Breast epithelium (tissue), 4 donors: Measurements from ENCODE around the gene OR2L2. TPM values are rescaled to one million over a fixed set of nuclear protein-coding genes. Genes with fewer than 3 reads are reported as not detected.

ENCODE experiments used
- DNase-seq, 2 donors: peaks; one replicate each; pipeline ENCODE4 v3.0.0-alpha.2; 2019; ENCODE audit warnings: low spot score in 2 of 2
- H3K27ac ChIP-seq, 2 donors: fragments of 200-600 bp; sonication (generic) in 1 of 2; one replicate each; pipeline ENCODE4 v1.5.1; 2016 to 2019; ENCODE audit warnings: mild to moderate bottlenecking in 1 of 2
- H3K27me3 ChIP-seq, 2 donors: fragments of 200-600 bp; sonication (generic) in 1 of 2; one replicate each; pipeline versions ENCODE4 v1.5.1 to v1.6.0; 2017 to 2019; ENCODE audit warnings: control low read depth in 1 of 2, mild to moderate bottlenecking in 1 of 2
- H3K36me3 ChIP-seq: fragments of 200-600 bp; one replicate; pipeline ENCODE4 v1.5.1; 2019
- H3K4me1 ChIP-seq, 2 donors: fragments of 200-600 bp; sonication (generic); one replicate each; pipeline ENCODE4 v1.5.1; 2016 to 2019; ENCODE audit warnings: control low read depth in 1 of 2
- H3K4me3 ChIP-seq, 3 donors: fragments of 200-600 bp; sonication (generic); 1 replicate in 2 of 3; 2 replicates in 1 of 3; pipeline ENCODE4 v1.5.1; 2016 to 2019; ENCODE audit warnings: mild to moderate bottlenecking in 3 of 3, moderate library complexity in 2 of 3
- H3K9me3 ChIP-seq, 2 donors: fragments of 200-600 bp; sonication (generic) in 1 of 2; one replicate each; pipeline ENCODE4 v1.5.1; 2016 to 2019; ENCODE audit warnings: control low read depth in 1 of 2
- POLR2A ChIP-seq: fragments of 450-650 bp; IDR thresholded peaks from one replicate; pipeline ENCODE4 v1.6.1; 2016; ENCODE audit warnings: antibody characterized with exemption, mild to moderate bottlenecking, moderate library complexity
- POLR2AphosphoS5 ChIP-seq, 3 donors: sonication (generic); formaldehyde crosslinking; IDR thresholded peaks; one replicate each; pipeline ENCODE4 v1.6.1; 2017; ENCODE audit warnings: antibody characterized with exemption in 3 of 3
- intact Hi-C: fragments of 100-400 bp; cut with DNase I; formaldehyde crosslinking; loops from one replicate; pipeline ENCODE4 v1.15.1; 2023; ENCODE audit warnings: low total_unique reads
- total RNA-seq, 3 donors: library from RNA; depleted of rRNA; stranded (reverse); fragments of >200 nt; gene quantifications; one replicate each; pipeline ENCODE4 v1.1.0, GENCODE V29; 2016
- TF ChIP-seq, protein P1 (sequence below), 3 donors: fragments of 450-650 bp; IDR thresholded peaks; one replicate each; pipeline ENCODE4 v1.5.1; 2016 to 2017; ENCODE audit warnings: antibody characterized with exemption in 3 of 3, mild to moderate bottlenecking in 3 of 3, moderate library complexity in 3 of 3

Gene OR2L2
- total RNA-seq, 3 donors from 2014 or later = 0.66 to 0.73 TPM; not detected in 1

DNA sequence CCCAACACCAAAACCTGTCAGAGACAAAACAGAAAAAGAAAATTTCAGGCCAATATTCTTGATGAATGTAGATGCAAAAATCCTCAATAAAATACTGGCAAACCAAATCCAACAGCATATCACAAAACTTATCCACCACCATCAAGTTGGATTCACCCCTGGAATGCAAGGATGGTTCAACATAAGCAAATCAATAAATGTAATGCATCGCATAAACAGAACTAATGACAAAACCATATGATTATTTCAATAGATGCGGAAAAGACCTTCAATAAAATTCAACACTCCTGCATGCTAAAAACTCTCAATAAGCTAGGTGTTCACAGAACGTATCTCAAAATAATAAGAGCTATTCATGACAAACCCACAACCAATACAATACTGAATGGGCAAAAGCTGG lies 20.2 kb upstream of the OR2L2 start:
- TF ChIP-seq, protein P1, sequence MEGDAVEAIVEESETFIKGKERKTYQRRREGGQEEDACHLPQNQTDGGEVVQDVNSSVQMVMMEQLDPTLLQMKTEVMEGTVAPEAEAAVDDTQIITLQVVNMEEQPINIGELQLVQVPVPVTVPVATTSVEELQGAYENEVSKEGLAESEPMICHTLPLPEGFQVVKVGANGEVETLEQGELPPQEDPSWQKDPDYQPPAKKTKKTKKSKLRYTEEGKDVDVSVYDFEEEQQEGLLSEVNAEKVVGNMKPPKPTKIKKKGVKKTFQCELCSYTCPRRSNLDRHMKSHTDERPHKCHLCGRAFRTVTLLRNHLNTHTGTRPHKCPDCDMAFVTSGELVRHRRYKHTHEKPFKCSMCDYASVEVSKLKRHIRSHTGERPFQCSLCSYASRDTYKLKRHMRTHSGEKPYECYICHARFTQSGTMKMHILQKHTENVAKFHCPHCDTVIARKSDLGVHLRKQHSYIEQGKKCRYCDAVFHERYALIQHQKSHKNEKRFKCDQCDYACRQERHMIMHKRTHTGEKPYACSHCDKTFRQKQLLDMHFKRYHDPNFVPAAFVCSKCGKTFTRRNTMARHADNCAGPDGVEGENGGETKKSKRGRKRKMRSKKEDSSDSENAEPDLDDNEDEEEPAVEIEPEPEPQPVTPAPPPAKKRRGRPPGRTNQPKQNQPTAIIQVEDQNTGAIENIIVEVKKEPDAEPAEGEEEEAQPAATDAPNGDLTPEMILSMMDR (IDR thresholded peaks at IDR 0.05) = no peak
- no peak for TF ChIP-seq POLR2AphosphoS5 (IDR thresholded peaks at IDR 0.05)
- no peak for TF ChIP-seq POLR2A
- no peaks in the 10 kb centered on the region for H3K36me3 ChIP-seq
- no peak overlapping the region for H3K4me3 ChIP-seq
- H3K9me3 ChIP-seq = peaks cover 6 to 45% of the 10 kb centered on the region in 2 donors
- DNase-seq = no peak
- intact Hi-C loops = no loop called here
- no peaks in the 10 kb centered on the region for H3K27me3 ChIP-seq
- no peaks in the 10 kb centered on the region for H3K4me1 ChIP-seq
- H3K27ac ChIP-seq = no peak overlapping the region

DNA sequence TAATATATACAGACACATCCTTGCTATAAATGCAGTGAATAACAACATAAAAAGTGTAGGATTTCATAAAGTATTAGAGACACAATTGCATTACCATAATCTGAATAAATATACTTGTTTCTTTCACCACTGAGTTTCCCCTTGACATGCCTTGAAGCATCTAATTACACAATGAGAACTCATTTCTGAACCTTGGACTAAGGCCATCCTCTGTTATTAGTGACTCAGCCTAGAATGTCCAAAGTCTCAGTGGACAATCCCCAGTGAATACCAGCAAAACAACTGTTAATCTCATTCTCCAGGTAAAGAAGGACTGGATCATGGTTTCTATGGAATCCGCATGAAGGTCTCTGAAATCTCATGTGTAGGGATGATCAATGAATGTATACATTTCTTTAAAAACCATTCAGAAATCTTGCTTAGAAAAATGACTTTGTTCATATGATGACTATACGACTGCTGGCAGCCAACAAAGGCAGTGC lies 16.6 kb upstream of the OR2L2 start, which contains the start of gene OR2L5:
Gene OR2L5, plus strand, starts transcription at position 432 of the 482 bp plus-strand sequence. CDS start 8,288 bp downstream, outside the sequence.
- TF ChIP-seq, protein P1 (IDR thresholded peaks at IDR 0.05) = no peak
- TF ChIP-seq POLR2A (no peak), POLR2AphosphoS5 (IDR thresholded peaks at IDR 0.05) (no peak)

DNA sequence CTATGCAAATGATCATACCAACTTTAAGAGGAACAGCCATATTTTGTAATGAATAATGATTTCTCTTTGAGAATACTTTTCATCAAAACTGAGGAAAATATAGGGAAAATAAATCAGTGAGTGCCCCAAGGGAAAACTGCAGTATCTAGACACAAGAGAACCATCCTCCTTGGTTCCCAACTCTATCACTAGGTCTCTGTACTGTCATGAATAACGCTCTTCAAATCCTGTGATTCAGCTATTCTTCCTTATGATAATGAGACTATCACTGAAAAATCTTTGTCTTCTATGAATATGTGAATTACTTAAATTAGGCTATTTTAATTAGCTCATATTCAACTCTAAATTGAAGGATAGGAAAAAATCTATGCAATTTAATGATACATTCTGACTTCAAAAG lies 14.1 kb upstream of the OR2L2 start:
- H3K27ac ChIP-seq = no peak overlapping the region
- no peaks in the 10 kb centered on the region for H3K36me3 ChIP-seq
- no peaks in the 10 kb centered on the region for H3K27me3 ChIP-seq
- no peak for DNase-seq
- intact Hi-C loops = no loop called here
- TF ChIP-seq POLR2A (no peak), POLR2AphosphoS5 (IDR thresholded peaks at IDR 0.05) (no peak)
- TF ChIP-seq, protein P1 (IDR thresholded peaks at IDR 0.05) = no peak
- H3K4me1 ChIP-seq = no peaks in the 10 kb centered on the region
- no peak overlapping the region for H3K4me3 ChIP-seq
- peaks cover 0 to 7% of the 10 kb centered on the region in 2 donors for H3K9me3 ChIP-seq

More for the DNA sequence above, 16.6 kb upstream of the OR2L2 start, which contains the start of gene OR2L5:
- intact Hi-C loops = no loop called here
- Histone ChIP-seq H3K27ac (no peak within 1 kb of the TSS), H3K4me1 (no peaks in the 10 kb centered on the region), H3K9me3 (peaks cover 6 to 30% of the 10 kb centered on the region in 2 donors), H3K4me3 (no peak within 1 kb of the TSS), H3K36me3 (no peaks in the 10 kb centered on the region), H3K27me3 (no peaks in the 10 kb centered on the region)
- no peak for DNase-seq

DNA sequence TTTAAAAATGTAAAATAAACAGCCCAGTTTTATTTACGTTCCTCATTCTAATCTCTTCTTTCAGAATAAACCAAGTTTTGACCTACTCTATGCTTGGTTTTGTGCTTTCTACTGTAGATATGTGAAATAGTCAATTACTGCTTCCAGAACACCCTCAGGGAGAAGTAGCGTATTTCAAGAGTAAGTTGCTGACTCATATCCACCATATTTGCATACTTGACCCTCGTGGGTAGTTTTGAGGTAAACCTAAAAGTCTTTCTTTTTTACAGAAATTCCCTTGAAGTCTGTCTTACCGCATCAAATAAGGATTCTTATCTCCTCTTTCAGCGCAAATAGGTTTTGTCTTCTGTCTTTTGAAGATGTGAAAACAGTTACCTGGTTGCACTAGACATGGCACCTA lies 15.3 kb downstream of the OR2L2 start:
- no peaks in the 10 kb centered on the region for H3K4me1 ChIP-seq
- H3K27ac ChIP-seq = no peak overlapping the region
- no peaks in the 10 kb centered on the region for H3K27me3 ChIP-seq
- peaks cover 0 to 4% of the 10 kb centered on the region in 2 donors for H3K9me3 ChIP-seq
- intact Hi-C loops = no loop called here
- H3K4me3 ChIP-seq = no peak overlapping the region
- DNase-seq = no peak
- TF ChIP-seq POLR2AphosphoS5 (IDR thresholded peaks at IDR 0.05) (no peak), POLR2A (no peak)
- TF ChIP-seq, protein P1 (IDR thresholded peaks at IDR 0.05) = no peak
- no peaks in the 10 kb centered on the region for H3K36me3 ChIP-seq

DNA sequence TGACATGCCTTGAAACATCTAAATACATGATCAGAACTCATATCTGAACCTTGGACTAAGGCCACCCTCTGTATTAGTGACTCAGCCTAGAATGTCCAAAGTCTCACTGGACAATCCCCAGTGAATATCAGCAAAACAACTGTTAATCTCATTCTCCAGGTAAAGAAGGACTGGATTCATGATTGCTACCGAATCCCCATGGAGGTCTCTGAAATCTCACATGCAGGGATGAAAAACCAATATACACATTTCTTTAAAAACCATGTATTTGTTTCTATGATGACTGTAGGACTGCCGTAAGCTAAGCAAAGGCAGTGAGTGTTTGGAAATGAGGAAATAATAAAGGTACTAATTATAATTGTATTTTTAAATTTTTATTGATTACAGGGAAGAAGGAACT lies 16.7 kb downstream of the OR2L2 start, which contains the start of gene OR2L3:
Gene OR2L3, plus strand, starts transcription at position 301 of the 400 bp plus-strand sequence. CDS start 13,846 bp downstream, outside the sequence.
- intact Hi-C loops = no loop called here
- TF ChIP-seq, protein P1 (IDR thresholded peaks at IDR 0.05) = no peak
- Histone ChIP-seq H3K27ac (no peak within 1 kb of the TSS), H3K4me1 (no peaks in the 10 kb centered on the region), H3K9me3 (peaks cover 0 to 4% of the 10 kb centered on the region in 2 donors), H3K36me3 (no peaks in the 10 kb centered on the region), H3K27me3 (no peaks in the 10 kb centered on the region), H3K4me3 (no peak within 1 kb of the TSS)
- DNase-seq = no peak
